Heart right ventricle (tissue), 16 donors: ENCODE results near the gene TRAPPC3. TPM values are rescaled to one million over a fixed set of nuclear protein-coding genes. Genes with fewer than 3 reads are reported as not detected.
"Not testable (repeated sequence)": the region's sequence is repeated elsewhere in the genome, so short reads cannot be mapped to it uniquely, and the experiment has no call there.

Experiments used
- ATAC-seq, 8 donors: fragments of 200-7000 bp; cut with Tn5 transposase; one replicate each; pipeline ENCODE4 v1.9.1; 2020; ENCODE audit warnings: mild to moderate bottlenecking in 8 of 8, moderate library complexity in 8 of 8, moderate number of reproducible peaks in 1 of 8
- DNase-seq, 2 donors: peaks; one replicate each; pipeline ENCODE4 v3.0.0-alpha.2; 2020
- H3K27ac ChIP-seq, 10 donors: fragments of 200-600 bp; sonication (generic) in 2 of 10; one replicate each; pipeline versions ENCODE4 v1.5.0 to v1.8.0; 2020 to 2022; ENCODE audit warnings: mild to moderate bottlenecking in 3 of 10
- H3K27me3 ChIP-seq, 7 donors: fragments of 200-600 bp; one replicate each; pipeline ENCODE4 v1.8.0; 2021 to 2022; ENCODE audit warnings: mild to moderate bottlenecking in 2 of 7
- H3K36me3 ChIP-seq, 9 donors: fragments of 200-600 bp; sonication (generic) in 1 of 9; one replicate each; pipeline versions ENCODE4 v1.5.0 to v1.8.0; 2020 to 2022; ENCODE audit warnings: mild to moderate bottlenecking in 2 of 9
- H3K4me1 ChIP-seq, 9 donors: fragments of 200-600 bp; sonication (generic) in 1 of 9; one replicate each; pipeline versions ENCODE4 v1.5.0 to v1.8.0; 2020 to 2022; ENCODE audit warnings: mild to moderate bottlenecking in 4 of 9
- H3K4me3 ChIP-seq, 10 donors: fragments of 200-600 bp; sonication (generic) in 2 of 10; one replicate each; pipeline versions ENCODE4 v1.5.0 to v1.8.0; 2020 to 2022; ENCODE audit warnings: mild to moderate bottlenecking in 7 of 10, moderate library complexity in 2 of 10
- H3K9me3 ChIP-seq, 11 donors: fragments of 200-600 bp in 10 of 11; sonication (generic) in 2 of 11; one replicate each; pipeline versions ENCODE4 v1.5.0 to v1.8.0; 2013 to 2022; ENCODE audit warnings: mild to moderate bottlenecking in 2 of 11, control low read depth in 1 of 11, moderate library complexity in 1 of 11
- CTCF ChIP-seq, 9 donors: fragments of 200-600 bp; sonication (generic) in 2 of 9; IDR thresholded peaks; one replicate each; pipeline versions ENCODE4 v1.5.0 to v1.8.0; 2021 to 2022; ENCODE audit warnings: antibody characterized with exemption in 9 of 9, mild to moderate bottlenecking in 5 of 9, moderate library complexity in 1 of 9
- WGBS, 2 donors: extraction: QIAGEN DNeasy Blood & Tissue Kit; methylation state at CpG; one replicate each; pipeline ENCODE4 v1.1.7; 2013; ENCODE audit warnings: inconsistent platforms in 1 of 2; 5-methylcytosine and 5-hydroxymethylcytosine counted together
- intact Hi-C, 10 donors: fragments of 100-400 bp; cut with DNase I; formaldehyde crosslinking; loops; one replicate each; pipeline versions ENCODE4 v1.11.1 to v1.14.2; 2022
- polyA plus RNA-seq, 2 donors: library from polyadenylated mRNA; stranded (reverse); fragments of 200-250 nt; gene quantifications; one replicate each; pipeline ENCODE4 v1.2.3, GENCODE V29; 2013
- total RNA-seq, 10 donors: library from RNA; stranded (reverse); fragmentation: NEBNext Ultra II Directional in 3 of 10; extraction: Animal tissue kit (Norgen Biotek cat#: 25700) in 3 of 10; gene quantifications; one replicate each; pipeline versions ENCODE4 v1.2.1 to v1.2.4, GENCODE V29; 2021 to 2023
- donor health status: Arrhythmogenic right ventricular cardiomyopathy.
- donor health status: ischemic (EF 13 %, LVEDD 7.1; RV severe dilation, severe dysfunction).
- donor health status: healthy with polysubstance abuse.
- donor health status: DM: no; HTN: yes; CAD: no.
- donor health status: DM: no; HTN: no; CAD: no.
- donor health status: ischemic (EF 25% LVEDD 6.9; RV normal size, moderate dysfunction).
- donor health status: ischemic (EF 25% LVEDD 5.7; RV mildly dilated, moderate dysfunction).
- donor health status: healthy.
- donor health status: DM: yes; HTN: yes; CAD: no.
- donor health status: Ischemic cardiomyopathy.
- donor health status: ischemic (EF 35%, LVEDD 5.7; RV mildly dilated, moderate dysfunction).
- donor health status: nonischemic (EF 11% LVEDD 7.7; RV severe dilation, severe dysfunction).
- donor health status: DM: yes; HTN: yes; CAD: no.
- donor health status: PGD.
- donor health status: ischemic (EF 29% LVEDD 5.4; RV normal size, mild dysfunction).
- donor health status: nonischemic (EF 23%, LVEDD 6.1; RV moderate dilation, normal function).

TRAPPC3 gene
- total and polyA plus RNA-seq, 12 donors = 33.6 to 73.8 (median 48.4) TPM

- peak; percentile 72 to 82 for DNase-seq
- H3K27me3 ChIP-seq = no peaks in the 10 kb centered on the region
- peaks cover 0 to 36% (median 0%) of the 10 kb centered on the region in 9 donors for H3K36me3 ChIP-seq
- H3K4me3 ChIP-seq = peak overlapping the region; percentile 5 to 58 (median 50)
- TF ChIP-seq CTCF (IDR thresholded peaks at IDR 0.05) = peak in 6 of 9 donors; percentile 31 to 60 (median 46)
- ATAC-seq = peak; percentile 25 to 71 (median 57)
- H3K9me3 ChIP-seq = no peaks in the 10 kb centered on the region
- 0 to 3% methylated on average over 12 of the region's 12 CpGs for WGBS, 2 donors
- peak overlapping the region; percentile 83 to 100 (median 98) for H3K27ac ChIP-seq
- peaks cover 31 to 87% (median 80%) of the 10 kb centered on the region in 9 donors for H3K4me1 ChIP-seq
- intact Hi-C loops = loop anchor here in 1 of 10 donors (5.0 kb wide), 1 partner anchor 61 kb away; the partner anchor contains the start of gene THRAP3
Observed at GRCh38 chr1:36160949-36161485, 11.7 kb upstream of the TRAPPC3 start.

DNA sequence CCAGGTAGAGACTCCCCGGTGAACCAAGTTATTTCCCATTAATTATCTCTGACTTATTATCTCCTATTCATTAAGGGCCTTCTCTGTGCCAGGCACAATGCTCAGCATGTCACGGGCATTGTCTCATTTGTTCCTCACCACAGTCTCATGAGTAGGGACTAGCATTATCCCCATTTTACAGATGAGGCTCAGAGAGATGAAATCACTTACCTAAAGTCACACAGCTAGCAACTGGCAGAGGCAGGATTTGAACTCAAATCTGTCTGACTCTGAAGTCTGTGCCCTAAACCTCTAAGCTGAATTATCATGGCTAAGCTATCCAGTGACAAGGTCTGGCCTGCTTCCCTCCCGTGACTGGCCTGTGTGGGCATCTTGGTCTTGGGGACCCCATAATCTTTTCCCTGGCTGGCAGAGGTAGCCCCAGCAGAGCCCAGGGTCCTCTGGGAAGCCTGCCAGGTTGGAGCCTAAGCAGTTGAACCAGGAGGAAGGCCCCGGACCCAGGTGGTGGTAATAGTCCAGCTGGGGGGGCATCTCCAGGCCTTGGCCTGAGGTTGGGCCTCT is 11.2 kb upstream of the TRAPPC3 start:
- no peak for TF ChIP-seq CTCF (IDR thresholded peaks at IDR 0.05)
- peaks cover 31 to 83% (median 75%) of the 10 kb centered on the region in 9 donors for H3K4me1 ChIP-seq
- WGBS, 2 donors = 23 to 31% methylated on average over 4 of the region's 4 CpGs
- no peaks in the 10 kb centered on the region for H3K9me3 ChIP-seq
- DNase-seq = no peak
- H3K27me3 ChIP-seq = no peaks in the 10 kb centered on the region
- peaks cover 0 to 36% (median 0%) of the 10 kb centered on the region in 9 donors for H3K36me3 ChIP-seq
- peak overlapping the region; percentile 83 to 100 (median 98) for H3K27ac ChIP-seq
- peak overlapping the region; percentile 5 to 58 (median 50) for H3K4me3 ChIP-seq
- no peak for ATAC-seq
- intact Hi-C loops = loop anchor here in 1 of 10 donors (5.0 kb wide), 1 partner anchor 62 kb away; the partner anchor contains the start of gene THRAP3

DNA sequence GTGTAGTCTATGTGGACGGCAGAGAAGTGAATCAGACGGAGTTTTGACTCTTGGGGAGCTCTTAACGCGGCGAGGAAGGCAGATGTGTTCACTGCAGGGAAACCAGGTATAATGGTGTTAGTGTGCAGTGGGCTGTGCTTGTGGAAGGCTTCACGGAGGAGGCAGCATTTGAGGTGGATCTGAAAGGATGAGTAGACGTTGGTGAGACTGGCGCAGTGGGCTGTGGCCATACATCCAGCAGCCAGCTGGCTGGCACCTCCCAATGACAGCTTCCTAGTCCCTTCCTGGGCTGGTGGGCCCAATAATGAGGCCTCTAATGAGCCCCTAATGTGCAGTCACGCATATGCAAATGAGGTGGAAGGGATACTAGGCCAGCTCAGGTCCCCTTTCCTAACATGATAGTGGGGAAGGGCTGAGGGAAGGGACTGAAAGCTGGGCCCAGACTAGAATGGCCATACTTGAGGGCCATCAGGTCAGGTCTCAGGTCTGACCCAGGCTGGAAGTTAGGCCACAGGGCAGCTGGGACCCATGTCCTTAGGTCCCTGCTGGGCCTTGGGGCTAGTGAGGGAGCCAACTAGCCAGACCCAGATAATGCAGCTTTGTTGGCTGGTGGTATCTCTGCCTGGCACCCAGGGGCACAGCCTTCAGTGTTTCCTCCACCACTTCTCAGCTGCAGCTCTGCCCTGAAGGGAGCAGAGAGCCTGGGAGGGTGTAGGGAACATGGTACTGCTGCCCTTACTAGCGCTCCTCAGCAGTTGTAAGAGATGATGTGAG is 10.5 kb upstream of the TRAPPC3 start:
- no peak for ATAC-seq
- WGBS, 2 donors = 73 to 74% methylated on average over 10 of the region's 10 CpGs
- H3K36me3 ChIP-seq = peaks cover 0 to 36% (median 0%) of the 10 kb centered on the region in 9 donors

DNA sequence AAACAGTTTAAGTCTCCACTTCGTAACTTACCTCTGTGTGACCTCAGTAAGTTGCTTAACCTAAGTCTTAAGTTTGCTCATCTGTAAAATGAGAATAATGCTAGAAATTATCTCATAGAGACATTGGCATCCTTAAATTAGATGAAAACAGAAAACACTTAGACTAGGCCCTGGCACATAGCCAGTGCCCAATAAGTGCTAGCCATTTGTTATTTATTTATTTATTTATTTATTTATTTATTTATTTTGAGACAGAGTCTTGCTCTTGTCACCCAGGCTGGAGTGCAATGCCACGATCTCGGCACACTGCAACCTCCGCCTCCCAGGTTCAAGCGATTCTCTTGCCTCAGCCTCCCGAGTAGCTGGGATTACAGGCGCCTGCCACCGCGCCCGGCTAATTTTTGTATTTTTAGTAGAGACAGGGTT is 9.6 kb upstream of the TRAPPC3 start:
- peak overlapping the region in 8 of 10 donors; percentile 98 to 100 (median 100) for H3K27ac ChIP-seq
- intact Hi-C loops = loop anchor here in 1 of 10 donors (5.0 kb wide), 1 partner anchor 123 kb away; no protein-coding TSS in a partner anchor
- not testable (repeated sequence) for ATAC-seq, H3K9me3 ChIP-seq, DNase-seq, H3K27me3 ChIP-seq
- peak overlapping the region in 6 of 10 donors; percentile 68 to 100 (median 90) for H3K4me3 ChIP-seq
- peaks cover 0 to 35% (median 0%) of the 10 kb centered on the region in 9 donors for H3K36me3 ChIP-seq
- peaks cover 37 to 79% (median 75%) of the 10 kb centered on the region in 9 donors for H3K4me1 ChIP-seq
- WGBS, 2 donors = 74 to 78% methylated on average over 10 of the region's 10 CpGs

More for the DNA sequence above, 10.5 kb upstream of the TRAPPC3 start:
- H3K27me3 ChIP-seq = no peaks in the 10 kb centered on the region
- H3K4me1 ChIP-seq = peaks cover 35 to 83% (median 75%) of the 10 kb centered on the region in 9 donors
- no peak for TF ChIP-seq CTCF (IDR thresholded peaks at IDR 0.05)
- peak overlapping the region in 5 of 10 donors; percentile 36 to 78 (median 57) for H3K4me3 ChIP-seq
- DNase-seq = no peak
- intact Hi-C loops = loop anchor here in 2 of 10 donors (5.0 kb wide), 2 partner anchors 62 to 122 kb away; partner anchors contain the start of gene THRAP3 (in 1 of the 2)
- H3K9me3 ChIP-seq = no peaks in the 10 kb centered on the region
- H3K27ac ChIP-seq = peak overlapping the region; percentile 83 to 100 (median 98)
